ENCODE data around the gene ZFPM1.

The ZFPM1 gene

GRCh38 chr16:88550246-88550661 is 97.2 kb downstream of the ZFPM1 start:
- Histone ChIP-seq H4K20me1 (ENCODE audit: low read depth, low read length) (no peaks in the 10 kb centered on the region), H3K36me3 (ENCODE audit: low read length) (no peaks in the 10 kb centered on the region), H3K27me3 (ENCODE audit: low read length) (no peaks in the 10 kb centered on the region), H3K79me2 (ENCODE audit: insufficient read depth, low read length) (no peaks in the 10 kb centered on the region), H3K4me2 (ENCODE audit: low read depth, low read length, poor library complexity, severe bottlenecking) (no peak overlapping the region), H3K27ac (ENCODE audit: low read depth, low read length) (no peak overlapping the region), H3F3A (ENCODE audit: insufficient read depth) (no peaks in the 10 kb centered on the region), H3K9ac (ENCODE audit: low read length) (no peak overlapping the region), H2AFZ (ENCODE audit: low read depth, low read length, severe bottlenecking) (no peak overlapping the region), H3K4me3 (ENCODE audit: insufficient read depth, low read length, poor library complexity, severe bottlenecking) (no peak overlapping the region), H3K9me2 (replicated peaks; ENCODE audit: insufficient read depth, low read length) (no peaks in the 10 kb centered on the region), H3K9me3 (ENCODE audit: insufficient read depth, low read length) (no peaks in the 10 kb centered on the region)
- TF ChIP-seq CTCF (IDR thresholded peaks at IDR 0.05; ENCODE audit: insufficient read depth, low read length, poor library complexity, severe bottlenecking) (no peak), EZH2phosphoT487 (conservative IDR thresholded peaks at IDR 0.05; ENCODE audit: low read length) (no peak)

- H4K20me1 ChIP-seq (ENCODE audit: low read depth, low read length): no peaks in the 10 kb centered on the region
- TF ChIP-seq EZH2phosphoT487 (conservative IDR thresholded peaks at IDR 0.05; ENCODE audit: low read length) (no peak), CTCF (IDR thresholded peaks at IDR 0.05; ENCODE audit: insufficient read depth, low read length, poor library complexity, severe bottlenecking) (no peak)
- H3K27me3 ChIP-seq (ENCODE audit: low read length): no peaks in the 10 kb centered on the region
- H3K27ac ChIP-seq (ENCODE audit: low read depth, low read length): no peak overlapping the region
- no peaks in the 10 kb centered on the region for H3K9me3 ChIP-seq (ENCODE audit: insufficient read depth, low read length)
- no peak overlapping the region for H3K9ac ChIP-seq (ENCODE audit: low read length)
- H3K79me2 ChIP-seq (ENCODE audit: insufficient read depth, low read length): no peaks in the 10 kb centered on the region
- H3K36me3 ChIP-seq (ENCODE audit: low read length): no peaks in the 10 kb centered on the region
- H3K9me2 ChIP-seq (replicated peaks; ENCODE audit: insufficient read depth, low read length): no peaks in the 10 kb centered on the region
- no peak overlapping the region for H2AFZ ChIP-seq (ENCODE audit: low read depth, low read length, severe bottlenecking)
- no peak overlapping the region for H3K4me2 ChIP-seq (ENCODE audit: low read depth, low read length, poor library complexity, severe bottlenecking)
- H3K4me3 ChIP-seq (ENCODE audit: insufficient read depth, low read length, poor library complexity, severe bottlenecking): no peak overlapping the region
- H3F3A ChIP-seq (ENCODE audit: insufficient read depth): no peaks in the 10 kb centered on the region
Observed at GRCh38 chr16:88552166-88552565, 99.1 kb downstream of the ZFPM1 start.

GRCh38 chr16:88552815-88553214 is 99.7 kb downstream of the ZFPM1 start:
- Histone ChIP-seq H3K4me2 (ENCODE audit: low read depth, low read length, poor library complexity, severe bottlenecking) (no peak overlapping the region), H3K27me3 (ENCODE audit: low read length) (no peaks in the 10 kb centered on the region), H3K4me3 (ENCODE audit: insufficient read depth, low read length, poor library complexity, severe bottlenecking) (no peak overlapping the region), H3K9me3 (ENCODE audit: insufficient read depth, low read length) (no peaks in the 10 kb centered on the region), H3K9ac (ENCODE audit: low read length) (no peak overlapping the region), H3K27ac (ENCODE audit: low read depth, low read length) (no peak overlapping the region), H2AFZ (ENCODE audit: low read depth, low read length, severe bottlenecking) (no peak overlapping the region), H4K20me1 (ENCODE audit: low read depth, low read length) (no peaks in the 10 kb centered on the region), H3K79me2 (ENCODE audit: insufficient read depth, low read length) (no peaks in the 10 kb centered on the region), H3K36me3 (ENCODE audit: low read length) (no peaks in the 10 kb centered on the region), H3K9me2 (replicated peaks; ENCODE audit: insufficient read depth, low read length) (no peaks in the 10 kb centered on the region), H3F3A (ENCODE audit: insufficient read depth) (no peaks in the 10 kb centered on the region)
- TF ChIP-seq EZH2phosphoT487 (conservative IDR thresholded peaks at IDR 0.05; ENCODE audit: low read length) (no peak), CTCF (IDR thresholded peaks at IDR 0.05; ENCODE audit: insufficient read depth, low read length, poor library complexity, severe bottlenecking) (no peak)

All from SU-DHL-6 (cell line).